Psoas muscle (tissue), 8 donors: ENCODE results near the gene MUC4. TPM values are rescaled to one million over a fixed set of nuclear protein-coding genes. Genes with fewer than 3 reads are reported as not detected.

Experiments
- ATAC-seq, 4 donors: fragments of 200-7000 bp; cut with Tn5 transposase; one replicate each; pipeline ENCODE4 v1.9.1; 2020; ENCODE audit warnings: moderate library complexity in 3 of 4, mild to moderate bottlenecking in 2 of 4
- DNase-seq, 2 donors: peaks; one replicate each; pipeline ENCODE4 v3.0.0-alpha.2; 2020
- H3K27ac ChIP-seq: fragments of 200-600 bp; one replicate; pipeline ENCODE4 v1.8.0; 2022
- H3K27me3 ChIP-seq, 3 donors: fragments of 200-600 bp in 1 of 3; one replicate each; pipeline versions ENCODE4 v1.6.1 to v1.8.0; 2013 to 2022; ENCODE audit warnings: low read length in 2 of 3, mild to moderate bottlenecking in 2 of 3, moderate library complexity in 1 of 3; ENCODE audit not compliant: insufficient read depth in 3 of 3
- H3K36me3 ChIP-seq, 2 donors: fragments of 200-600 bp in 1 of 2; one replicate each; pipeline versions ENCODE4 v1.6.1 to v1.8.0; 2013 to 2022; ENCODE audit warnings: low read depth in 1 of 2, mild to moderate bottlenecking in 1 of 2, moderate library complexity in 1 of 2; ENCODE audit not compliant: insufficient read depth in 1 of 2
- H3K4me1 ChIP-seq: fragments of 200-600 bp; one replicate; pipeline ENCODE4 v1.8.0; 2022
- H3K4me3 ChIP-seq: fragments of 200-600 bp; one replicate; pipeline ENCODE4 v1.8.0; 2022; ENCODE audit warnings: mild to moderate bottlenecking
- H3K9me3 ChIP-seq: fragments of 200-600 bp; one replicate; pipeline ENCODE4 v1.8.0; 2022
- WGBS, 3 donors: extraction: QIAGEN DNeasy Blood & Tissue Kit; methylation state at CpG; one replicate each; pipeline versions ENCODE4 v1.1.6 to v1.1.7; 2013; 5-methylcytosine and 5-hydroxymethylcytosine counted together
- intact Hi-C, 2 donors: fragments of 100-400 bp; cut with DNase I; formaldehyde crosslinking; loops; one replicate each; pipeline versions ENCODE4 v1.11.0 to v1.14.2; 2022
- polyA plus RNA-seq, 3 donors: library from polyadenylated mRNA; stranded (reverse); fragments of 200-250 nt; gene quantifications; one replicate each; pipeline ENCODE4 v1.2.3, GENCODE V29; 2013
- total RNA-seq, 4 donors: library from RNA; stranded (reverse); fragmentation: NEBNext Ultra II Directional in 2 of 4; extraction: Animal tissue kit (Norgen Biotek cat#: 25700) in 2 of 4; gene quantifications; one replicate each; pipeline versions ENCODE4 v1.2.1 to v1.2.4, GENCODE V29; 2021 to 2023
- TF ChIP-seq, protein P1 (sequence below): fragments of 200-600 bp; IDR thresholded peaks from one replicate; pipeline ENCODE4 v1.8.0; 2022; ENCODE audit warnings: antibody characterized with exemption
- donor health status: healthy with polysubstance abuse.
- donor health status: DM: no; HTN: no; CAD: no; lungs with moderate emphysema.
- donor health status: Bipolar disorder and iron deficiency.
- donor health status: healthy.
- donor health status: DM: yes; HTN: yes; CAD: no.
- donor health status: DM: no; HTN: no; CAD: no.
- donor health status: DM: no; HTN: no; CAD: no.
- donor health status: DM: yes; HTN: yes; CAD: no.

The MUC4 gene
- total and polyA plus RNA-seq, 7 donors = 0.01 to 0.08 (median 0.02) TPM; not detected in 4

DNA sequence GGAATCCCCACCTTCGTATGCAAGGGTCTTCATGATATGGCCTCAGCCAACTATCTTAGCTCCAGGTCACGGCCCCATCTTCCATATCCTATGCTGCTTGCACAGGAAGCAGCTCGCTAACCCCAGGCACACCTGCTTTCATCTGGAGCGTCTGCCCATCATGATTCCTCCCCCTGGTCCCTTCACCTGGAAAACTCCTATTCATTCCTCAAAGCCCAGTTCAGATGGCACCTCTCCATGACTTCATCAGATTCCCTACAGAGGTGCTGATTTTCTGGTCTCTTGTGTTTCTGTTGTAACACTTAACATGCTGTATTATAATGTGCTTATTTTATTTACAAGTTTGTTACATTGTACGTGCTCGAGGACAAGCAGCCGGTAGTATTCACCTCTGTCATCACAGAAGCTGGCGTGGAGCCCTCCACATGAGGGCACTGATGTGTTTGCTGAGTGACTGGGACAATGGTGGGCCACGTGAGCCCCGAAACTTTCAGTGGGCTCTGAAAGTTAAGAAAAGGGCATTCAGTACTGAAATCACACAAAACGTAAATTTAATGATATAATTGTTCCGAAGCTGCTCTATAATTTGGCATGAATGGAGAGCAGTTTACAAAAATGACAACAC is 74.8 kb downstream of the MUC4 start:
- DNase-seq (no peak), ATAC-seq (no peak)
- H3K4me1 ChIP-seq = no peaks in the 10 kb centered on the region
- H3K36me3 ChIP-seq = peaks cover 0 to 58% of the 10 kb centered on the region in 2 donors
- WGBS, 3 donors = 89 to 93% (median 91%) methylated on average over 12 of the region's 12 CpGs
- no peaks in the 10 kb centered on the region for H3K27me3 ChIP-seq
- no peaks in the 10 kb centered on the region for H3K9me3 ChIP-seq
- H3K27ac ChIP-seq = no peak overlapping the region
- TF ChIP-seq, protein P1, sequence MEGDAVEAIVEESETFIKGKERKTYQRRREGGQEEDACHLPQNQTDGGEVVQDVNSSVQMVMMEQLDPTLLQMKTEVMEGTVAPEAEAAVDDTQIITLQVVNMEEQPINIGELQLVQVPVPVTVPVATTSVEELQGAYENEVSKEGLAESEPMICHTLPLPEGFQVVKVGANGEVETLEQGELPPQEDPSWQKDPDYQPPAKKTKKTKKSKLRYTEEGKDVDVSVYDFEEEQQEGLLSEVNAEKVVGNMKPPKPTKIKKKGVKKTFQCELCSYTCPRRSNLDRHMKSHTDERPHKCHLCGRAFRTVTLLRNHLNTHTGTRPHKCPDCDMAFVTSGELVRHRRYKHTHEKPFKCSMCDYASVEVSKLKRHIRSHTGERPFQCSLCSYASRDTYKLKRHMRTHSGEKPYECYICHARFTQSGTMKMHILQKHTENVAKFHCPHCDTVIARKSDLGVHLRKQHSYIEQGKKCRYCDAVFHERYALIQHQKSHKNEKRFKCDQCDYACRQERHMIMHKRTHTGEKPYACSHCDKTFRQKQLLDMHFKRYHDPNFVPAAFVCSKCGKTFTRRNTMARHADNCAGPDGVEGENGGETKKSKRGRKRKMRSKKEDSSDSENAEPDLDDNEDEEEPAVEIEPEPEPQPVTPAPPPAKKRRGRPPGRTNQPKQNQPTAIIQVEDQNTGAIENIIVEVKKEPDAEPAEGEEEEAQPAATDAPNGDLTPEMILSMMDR = no peak
- H3K4me3 ChIP-seq = no peak overlapping the region
- intact Hi-C loops = no loop called here

DNA sequence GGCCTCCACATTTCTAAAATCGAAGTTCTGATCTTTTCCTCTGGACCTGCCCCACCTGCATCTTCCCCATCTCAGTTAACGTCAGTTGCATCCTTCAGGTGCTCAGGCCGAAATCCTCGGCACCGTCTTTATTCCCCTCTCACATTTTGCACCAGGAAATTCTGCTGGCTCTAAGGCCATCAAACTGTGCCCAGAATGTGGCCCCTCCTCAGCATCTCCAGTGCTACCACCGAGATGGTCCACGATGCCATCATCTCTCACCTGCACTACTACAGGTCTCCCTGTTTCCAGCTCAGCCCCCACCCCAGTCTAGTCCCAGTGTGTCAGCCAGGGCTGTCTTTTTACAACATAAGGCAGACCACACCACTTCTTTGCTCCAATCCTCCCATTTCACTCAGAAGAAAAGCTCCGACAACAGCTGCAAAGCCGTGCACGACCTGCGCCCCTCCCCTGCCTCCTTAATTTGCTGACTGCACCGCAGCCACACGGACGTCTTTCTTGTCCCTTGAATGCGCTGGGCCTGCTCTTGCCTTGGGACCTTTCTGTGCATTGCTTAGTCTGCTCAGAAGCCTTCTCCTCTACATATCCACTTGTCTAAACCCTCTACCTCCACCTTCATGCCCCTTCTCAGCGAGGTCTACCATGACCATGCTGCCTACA is 76.6 kb downstream of the MUC4 start:
- WGBS, 3 donors = 73 to 81% (median 75%) methylated on average over 16 of the region's 16 CpGs
- ATAC-seq (no peak), DNase-seq (no peak)
- Histone ChIP-seq H3K9me3 (no peaks in the 10 kb centered on the region), H3K36me3 (peaks cover 0 to 73% of the 10 kb centered on the region in 2 donors), H3K4me3 (no peak overlapping the region), H3K27ac (no peak overlapping the region), H3K27me3 (no peaks in the 10 kb centered on the region), H3K4me1 (no peaks in the 10 kb centered on the region)
- intact Hi-C loops = no loop called here
- TF ChIP-seq, protein P1 = no peak

GRCh38 chr3:195732940-195733339 is 78.8 kb downstream of the MUC4 start:
- peak in 3 of 4 donors; percentile 22 to 51 (median 48) for ATAC-seq
- no peaks in the 10 kb centered on the region for H3K27me3 ChIP-seq
- no peak overlapping the region for H3K27ac ChIP-seq
- no peaks in the 10 kb centered on the region for H3K4me1 ChIP-seq
- no peaks in the 10 kb centered on the region for H3K9me3 ChIP-seq
- DNase-seq = no peak
- intact Hi-C loops = no loop called here
- TF ChIP-seq, protein P1 = no peak
- no peak overlapping the region for H3K4me3 ChIP-seq
- peaks cover 0 to 78% of the 10 kb centered on the region in 2 donors for H3K36me3 ChIP-seq
- WGBS, 3 donors = 45 to 54% (median 51%) methylated on average over 12 of the region's 12 CpGs

DNA sequence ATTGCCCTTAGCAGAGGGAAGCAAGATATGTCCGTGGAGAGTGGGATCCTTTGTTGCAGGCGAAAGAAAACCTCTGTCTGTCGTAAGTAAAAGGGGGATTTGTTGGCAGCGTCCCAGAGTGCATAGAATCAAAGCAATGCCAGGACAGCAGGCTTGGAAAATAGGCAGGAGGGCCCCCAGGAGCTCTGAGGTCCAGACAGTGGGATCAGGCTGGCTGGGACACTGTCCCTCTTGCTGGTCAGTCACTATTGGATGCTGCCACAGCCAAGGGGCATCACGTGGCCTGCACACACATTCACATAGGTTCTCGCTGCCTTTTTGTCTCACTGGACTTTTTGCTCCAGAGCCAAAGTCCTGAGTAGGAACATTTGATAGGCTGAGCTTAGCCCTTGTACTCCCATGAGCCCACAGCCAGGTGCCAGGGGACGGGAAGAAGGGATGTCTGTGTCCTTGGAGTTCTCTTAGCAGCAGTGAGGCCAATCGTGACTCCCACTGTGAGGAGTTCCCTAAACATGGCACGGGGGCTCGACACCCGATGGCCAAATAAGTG is 80.3 kb downstream of the MUC4 start:
- DNase-seq = no peak
- Histone ChIP-seq H3K27ac (no peak overlapping the region), H3K4me1 (no peaks in the 10 kb centered on the region), H3K27me3 (no peaks in the 10 kb centered on the region), H3K4me3 (no peak overlapping the region), H3K9me3 (no peaks in the 10 kb centered on the region), H3K36me3 (peaks cover 0 to 65% of the 10 kb centered on the region in 2 donors)
- intact Hi-C loops = no loop called here
- 88 to 96% (median 91%) methylated on average over 11 of the region's 11 CpGs for WGBS, 3 donors
- no peak for ATAC-seq
- TF ChIP-seq, protein P1 = no peak
